ENCODE measurements around the gene CNDP2. TPM values are rescaled to one million over a fixed set of nuclear protein-coding genes. Genes with fewer than 3 reads are reported as not detected.

CNDP2 gene
- total RNA-seq, 1 donor from 2014 or later, result 113 TPM

- no peak for TF ChIP-seq CTCF (IDR thresholded peaks at IDR 0.05; ENCODE audit: unreplicated experiment)
- Mint-ChIP-seq H3K36me3 (ENCODE audit: low read depth, unreplicated experiment) (no peaks in the 10 kb centered on the region), H3K9me3 (ENCODE audit: unreplicated experiment) (no peaks in the 10 kb centered on the region), H3K4me1 (ENCODE audit: unreplicated experiment) (no peaks in the 10 kb centered on the region), H3K27me3 (ENCODE audit: unreplicated experiment) (no peaks in the 10 kb centered on the region), H3K4me3 (ENCODE audit: unreplicated experiment) (no peak overlapping the region), H3K27ac (ENCODE audit: unreplicated experiment) (no peak overlapping the region)
- no peak for DNase-seq (ENCODE audit: low spot score)
These were observed 17.8 kb upstream of the CNDP2 start for GRCh38 chr18:74478316-74478715.

- Mint-ChIP-seq H3K36me3 (ENCODE audit: low read depth, unreplicated experiment) (no peaks in the 10 kb centered on the region), H3K4me3 (ENCODE audit: unreplicated experiment) (no peak overlapping the region), H3K9me3 (ENCODE audit: unreplicated experiment) (no peaks in the 10 kb centered on the region), H3K27me3 (ENCODE audit: unreplicated experiment) (no peaks in the 10 kb centered on the region), H3K27ac (ENCODE audit: unreplicated experiment) (no peak overlapping the region), H3K4me1 (ENCODE audit: unreplicated experiment) (no peaks in the 10 kb centered on the region)
- no peak for DNase-seq (ENCODE audit: low spot score)
- TF ChIP-seq CTCF (IDR thresholded peaks at IDR 0.05; ENCODE audit: unreplicated experiment), result no peak
These were observed 17.3 kb upstream of the CNDP2 start for GRCh38 chr18:74478880-74479279.

- no peaks in the 10 kb centered on the region for H3K4me1 Mint-ChIP-seq (ENCODE audit: unreplicated experiment)
- no peaks in the 10 kb centered on the region for H3K9me3 Mint-ChIP-seq (ENCODE audit: unreplicated experiment)
- H3K36me3 Mint-ChIP-seq (ENCODE audit: low read depth, unreplicated experiment), result no peaks in the 10 kb centered on the region
- no peaks in the 10 kb centered on the region for H3K27me3 Mint-ChIP-seq (ENCODE audit: unreplicated experiment)
- H3K4me3 Mint-ChIP-seq (ENCODE audit: unreplicated experiment), result no peak overlapping the region
- TF ChIP-seq CTCF (IDR thresholded peaks at IDR 0.05; ENCODE audit: unreplicated experiment), result no peak
- no peak for DNase-seq (ENCODE audit: low spot score)
- H3K27ac Mint-ChIP-seq (ENCODE audit: unreplicated experiment), result no peak overlapping the region
These were observed 16.5 kb upstream of the CNDP2 start for GRCh38 chr18:74479486-74480148.

GRCh38 chr18:74480149-74480651, 16.0 kb upstream of the CNDP2 start:
- Mint-ChIP-seq H3K27ac (ENCODE audit: unreplicated experiment) (no peak overlapping the region), H3K36me3 (ENCODE audit: low read depth, unreplicated experiment) (no peaks in the 10 kb centered on the region), H3K4me3 (ENCODE audit: unreplicated experiment) (no peak overlapping the region), H3K4me1 (ENCODE audit: unreplicated experiment) (no peaks in the 10 kb centered on the region), H3K27me3 (ENCODE audit: unreplicated experiment) (no peaks in the 10 kb centered on the region), H3K9me3 (ENCODE audit: unreplicated experiment) (no peaks in the 10 kb centered on the region)
- TF ChIP-seq CTCF (IDR thresholded peaks at IDR 0.05; ENCODE audit: unreplicated experiment), result no peak
- no peak for DNase-seq (ENCODE audit: low spot score)

GRCh38 chr18:74482697-74483096, 13.5 kb upstream of the CNDP2 start:
- Mint-ChIP-seq H3K27me3 (ENCODE audit: unreplicated experiment) (no peaks in the 10 kb centered on the region), H3K36me3 (ENCODE audit: low read depth, unreplicated experiment) (no peaks in the 10 kb centered on the region), H3K9me3 (ENCODE audit: unreplicated experiment) (no peaks in the 10 kb centered on the region), H3K4me3 (ENCODE audit: unreplicated experiment) (no peak overlapping the region), H3K4me1 (ENCODE audit: unreplicated experiment) (no peaks in the 10 kb centered on the region), H3K27ac (ENCODE audit: unreplicated experiment) (no peak overlapping the region)
- DNase-seq (ENCODE audit: low spot score), result no peak
- TF ChIP-seq CTCF (IDR thresholded peaks at IDR 0.05; ENCODE audit: unreplicated experiment), result no peak
